Measurements from ENCODE around the gene PDZD2.

- TF ChIP-seq CTCF (IDR thresholded peaks at IDR 0.05) (no peak), POLR2A (IDR thresholded peaks at IDR 0.05) (no peak)
Observed at GRCh38 chr5:31701642-31702299, 62.8 kb downstream of the PDZD2 start.
